Endometrial microvascular endothelial cells (primary cell): ENCODE data around the gene LTA. TPM values are rescaled to one million over a fixed set of nuclear protein-coding genes. Genes with fewer than 3 reads are reported as not detected.
"Not testable (repeated sequence)": the region's sequence is repeated elsewhere in the genome, so short reads cannot be mapped to it uniquely, and the experiment has no call there.

Source experiments
- in situ Hi-C: cut with HindIII; loops from 2 replicates; pipeline ENCODE4 v1.10.0; 2017; ENCODE audit warnings: low sequenced_read_pairs, low pct_unique_long_range_greater_than_20kb; ENCODE audit errors: inconsistent ontology term
- total RNA-seq: library from RNA; depleted of rRNA; stranded (reverse); fragments of >200 nt; gene quantifications from one replicate; pipeline ENCODE4 v1.2.3, GENCODE V29; 2015; ENCODE audit errors: inconsistent ontology term

LTA gene
- total RNA-seq, 1 donor from 2014 or later, result not detected

DNA sequence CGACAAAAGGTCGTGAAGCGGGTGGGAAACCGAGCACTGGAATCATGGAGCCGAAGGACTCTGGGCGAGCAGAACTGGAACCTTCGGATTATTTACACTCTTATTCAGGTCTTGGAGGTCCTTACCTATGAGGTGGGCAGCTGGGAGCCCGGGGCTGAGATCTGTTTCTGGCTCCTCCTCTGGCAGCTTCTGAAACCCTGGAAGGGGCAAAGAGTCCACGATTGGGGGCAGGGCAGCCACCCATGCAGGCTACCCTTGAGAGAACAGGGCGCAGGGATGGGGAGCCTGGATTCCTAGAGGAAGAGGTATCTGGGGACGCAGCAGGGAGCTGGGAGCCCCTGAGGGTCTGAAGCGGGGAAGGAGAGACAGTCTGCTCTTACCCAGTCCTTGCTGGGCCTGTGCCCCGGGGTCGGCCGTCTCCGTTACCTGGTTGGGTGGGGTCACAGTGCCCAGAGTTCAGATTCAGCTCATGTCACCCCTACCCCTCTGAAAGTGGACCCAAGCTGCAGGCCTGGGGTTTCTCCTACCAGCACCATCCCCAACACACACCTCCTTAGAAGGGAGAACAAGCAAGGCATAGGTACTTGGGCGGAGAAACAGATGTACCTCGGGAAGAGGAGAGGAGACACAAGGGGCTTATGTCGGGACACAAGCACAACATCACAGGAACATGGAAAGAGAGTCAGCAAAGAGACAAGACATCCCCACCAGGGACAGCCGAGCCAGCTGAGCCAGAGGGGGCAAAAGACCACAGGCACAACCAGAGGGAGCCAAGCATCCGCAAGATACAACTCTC, 9.5 kb downstream of the LTA start:
- in situ Hi-C loops, result no loop called here

DNA sequence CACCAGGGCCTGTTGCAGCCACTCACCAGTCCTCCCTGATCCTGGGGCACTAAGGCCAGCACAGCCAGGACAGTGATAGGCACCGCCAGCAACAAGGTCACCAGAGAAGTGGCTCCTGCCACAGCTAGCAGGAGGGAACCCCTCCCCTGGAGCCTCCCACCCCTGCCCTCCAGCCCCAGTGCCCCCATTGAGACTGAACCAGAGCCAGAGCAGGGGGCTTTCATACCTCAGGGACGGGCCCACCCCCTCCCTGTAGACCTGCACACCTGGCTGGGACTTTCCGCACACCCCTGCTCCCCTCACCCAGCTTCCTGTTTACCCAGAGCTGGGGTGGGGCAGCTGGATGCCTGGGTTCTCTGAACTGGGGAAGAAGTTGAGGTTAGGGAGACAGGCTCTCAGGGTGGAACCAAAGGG, 10.1 kb downstream of the LTA start, which contains the start of gene LTB:
TSS of gene LTB (minus strand) at position 195 of the 414 bp plus-strand sequence. CDS start at position 188, 7 bp downstream.
- in situ Hi-C loops, result no loop called here

- in situ Hi-C loops, result no loop called here
Measured at GRCh38 chr6:31585491-31585890, 13.4 kb downstream of the LTA start.

DNA sequence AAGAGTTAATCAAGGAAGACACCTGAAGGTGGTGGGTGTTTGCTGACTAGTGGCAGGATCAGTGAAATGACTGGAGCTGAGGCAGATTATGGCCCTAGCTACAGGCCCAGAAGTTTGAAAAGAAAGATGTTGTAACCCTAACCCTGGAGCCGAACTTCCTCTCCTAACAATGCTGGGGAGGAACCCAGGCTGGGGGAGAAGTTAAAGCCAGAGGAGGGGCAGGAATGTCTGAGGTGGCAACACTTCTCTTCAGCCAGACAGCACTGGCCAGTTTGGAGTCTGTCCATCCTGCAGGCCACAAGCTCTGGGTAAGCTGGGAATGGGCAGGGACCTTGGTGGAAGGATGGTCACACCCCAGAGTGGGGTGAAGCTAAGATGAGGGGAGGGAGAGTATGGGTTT, 13.9 kb downstream of the LTA start, which contains the start of gene LST1:
TSS of gene LST1 (plus strand) at position 270 of the 400 bp plus-strand sequence. CDS start 1,023 bp downstream, outside the sequence.
- in situ Hi-C loops, result no loop called here

- in situ Hi-C loops, result no loop called here
Measured at GRCh38 chr6:31586599-31587281, 14.7 kb downstream of the LTA start.

- in situ Hi-C loops, result no loop called here
Measured at GRCh38 chr6:31587791-31588777, 16.0 kb downstream of the LTA start.

- in situ Hi-C loops, result no loop called here
Measured at GRCh38 chr6:31588871-31589650, 17.0 kb downstream of the LTA start.

GRCh38 chr6:31590691-31591090, 18.6 kb downstream of the LTA start:
- in situ Hi-C loops, result not testable (repeated sequence)

- in situ Hi-C loops, result no loop called here
Measured at GRCh38 chr6:31592396-31592771, 20.3 kb downstream of the LTA start.

GRCh38 chr6:31597006-31597405, 24.9 kb downstream of the LTA start:
- in situ Hi-C loops, result no loop called here

DNA sequence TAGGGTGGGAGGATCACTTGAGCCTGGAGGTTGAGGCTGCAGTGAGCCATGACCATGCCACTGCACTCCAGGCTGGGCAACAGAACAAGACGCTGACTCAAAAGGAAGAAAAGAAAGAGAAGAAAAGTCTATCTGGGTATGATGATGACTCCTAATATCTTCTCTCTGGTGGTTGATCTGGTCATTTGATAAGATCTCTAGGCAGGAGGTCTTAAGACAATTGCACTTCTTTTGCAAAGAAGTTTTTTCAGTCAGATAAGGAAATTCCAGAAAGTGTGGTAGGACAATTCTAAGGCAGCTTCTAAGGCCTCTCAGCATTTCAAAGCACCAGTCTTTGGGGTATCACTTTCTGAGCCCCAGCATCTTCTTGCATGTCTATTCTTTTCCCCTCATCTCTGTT, 35.2 kb downstream of the LTA start:
- in situ Hi-C loops, result no loop called here

- in situ Hi-C loops, result no loop called here
Measured at GRCh38 chr6:31609519-31610406, 37.7 kb downstream of the LTA start.

GRCh38 chr6:31610968-31611367, 38.9 kb downstream of the LTA start:
- in situ Hi-C loops, result no loop called here

- in situ Hi-C loops, result no loop called here
Measured at GRCh38 chr6:31614075-31614619, 42.1 kb downstream of the LTA start.

DNA sequence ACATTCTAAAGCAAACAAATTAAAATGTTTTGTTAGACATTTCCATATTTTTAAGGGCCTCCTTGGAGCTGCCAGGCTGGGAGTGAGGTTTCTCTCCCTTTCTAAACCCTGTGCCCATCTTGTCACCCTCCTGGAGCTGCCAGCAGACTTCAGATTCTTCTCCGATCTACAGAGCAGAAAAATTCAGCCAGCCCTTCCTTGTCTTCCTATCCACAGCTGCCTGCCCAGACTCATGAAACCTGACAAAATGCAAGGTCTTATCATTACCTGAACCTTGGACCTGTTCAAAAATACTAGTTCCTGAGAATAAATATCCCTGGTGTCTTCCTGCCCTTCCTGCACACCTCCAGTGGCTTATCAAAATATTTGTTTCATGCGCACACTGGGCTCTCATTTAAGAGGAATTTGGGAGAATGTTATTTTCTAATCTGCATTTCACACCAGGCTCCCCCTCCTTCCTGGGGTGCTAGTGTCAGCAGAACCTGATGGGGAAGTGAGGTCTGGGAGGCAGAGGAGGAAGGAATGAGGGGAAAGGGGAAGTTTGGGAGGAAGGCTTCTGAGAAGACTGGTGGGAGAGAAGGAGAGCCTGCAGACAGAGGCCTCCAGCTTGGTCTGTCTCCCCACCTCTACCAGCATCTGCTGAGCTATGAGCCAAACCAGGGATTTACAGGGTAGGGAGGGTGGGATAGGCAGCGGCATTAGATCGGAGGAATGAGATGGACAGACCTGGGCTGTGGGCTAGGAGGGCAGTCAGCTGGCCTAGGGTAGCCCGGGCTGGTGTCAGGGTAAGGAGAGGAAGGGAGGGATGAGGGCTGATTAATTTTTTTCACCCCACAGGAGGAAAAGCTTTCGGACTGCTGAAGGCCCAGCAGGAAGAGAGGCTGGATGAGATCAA, 42.8 kb downstream of the LTA start, which contains the start of gene AIF1:
TSS of gene AIF1 (plus strand) at position 551 of the 895 bp plus-strand sequence. CDS start at position 647, 96 bp downstream.
- in situ Hi-C loops, result no loop called here

- in situ Hi-C loops, result no loop called here
Measured at GRCh38 chr6:31615748-31616147, 43.7 kb downstream of the LTA start.
